Kidney epithelial cell (primary cell): Measurements from ENCODE around the gene EHF. TPM values are rescaled to one million over a fixed set of nuclear protein-coding genes. Genes with fewer than 3 reads are reported as not detected.

ENCODE experiments used
- DNase-seq: peaks from one replicate; pipeline ENCODE4 v3.0.0-alpha.2; 2010; ENCODE audit warnings: low read depth
- H3K27me3 ChIP-seq: 2 replicates; pipeline ENCODE4 v1.6.0; 2011; ENCODE audit warnings: low read length; ENCODE audit not compliant: control insufficient read depth, insufficient read depth
- H3K36me3 ChIP-seq: 2 replicates; pipeline ENCODE4 v1.5.1; 2011; ENCODE audit warnings: low read length; ENCODE audit not compliant: control insufficient read depth, insufficient read depth
- H3K4me3 ChIP-seq: 2 replicates; pipeline ENCODE4 v1.5.1; 2011; ENCODE audit warnings: low read depth, mild to moderate bottlenecking, control low read depth, low read length
- CTCF ChIP-seq: IDR thresholded peaks from 2 replicates; pipeline ENCODE4 v1.5.1; 2011; ENCODE audit warnings: mild to moderate bottlenecking, moderate library complexity, low read length, control low read depth, inconsistent platforms; ENCODE audit not compliant: insufficient read depth, poor library complexity, severe bottlenecking
- total RNA-seq: library from RNA; depleted of rRNA; stranded (reverse); fragments of >200 nt; gene quantifications from 2 replicates; pipeline ENCODE4 v1.2.3, GENCODE V29; 2015

Gene EHF
- total RNA-seq: 45.8 and 47.3 TPM in 2 replicates

- Histone ChIP-seq H3K27me3 (no peaks in the 10 kb centered on the region), H3K4me3 (peak within 1 kb of the TSS; percentile 18), H3K36me3 (no peaks in the 10 kb centered on the region)
- no peak for DNase-seq
- no peak for TF ChIP-seq CTCF
Observed at GRCh38 chr11:34620820-34621792, at the start of gene EHF. Gene EHF (plus strand): TSS chr11:34621093. CDS start chr11:34642631, 21,538 bp downstream.

GRCh38 chr11:34573537-34573936 lies 47.4 kb upstream of the EHF start:
- no peak for DNase-seq
- Histone ChIP-seq H3K36me3 (no peaks in the 10 kb centered on the region), H3K4me3 (no peak overlapping the region), H3K27me3 (no peaks in the 10 kb centered on the region)
- no peak for TF ChIP-seq CTCF

GRCh38 chr11:34575261-34575660 lies 45.6 kb upstream of the EHF start:
- no peak overlapping the region for H3K4me3 ChIP-seq
- no peak for DNase-seq
- no peaks in the 10 kb centered on the region for H3K27me3 ChIP-seq
- H3K36me3 ChIP-seq: no peaks in the 10 kb centered on the region
- TF ChIP-seq CTCF: no peak

- no peak for DNase-seq
- Histone ChIP-seq H3K36me3 (no peaks in the 10 kb centered on the region), H3K27me3 (no peaks in the 10 kb centered on the region), H3K4me3 (no peak overlapping the region)
- TF ChIP-seq CTCF: no peak
Observed at GRCh38 chr11:34575671-34576070, 45.2 kb upstream of the EHF start.

- DNase-seq: no peak
- Histone ChIP-seq H3K27me3 (no peaks in the 10 kb centered on the region), H3K36me3 (no peaks in the 10 kb centered on the region), H3K4me3 (no peak overlapping the region)
- no peak for TF ChIP-seq CTCF
Observed at GRCh38 chr11:34576331-34576730, 44.6 kb upstream of the EHF start.
